Aorta (tissue), 5 donors: ENCODE data around the gene RPS23. TPM values are rescaled to one million over a fixed set of nuclear protein-coding genes. Genes with fewer than 3 reads are reported as not detected.
A peak's percentile ranks its signal among the peaks of the same experiment; 100 is the strongest.
"Not testable (repeated sequence)": the region's sequence is repeated elsewhere in the genome, so short reads cannot be mapped to it uniquely, and the experiment has no call there.

Experiments used
- ATAC-seq: fragments of 200-7000 bp; cut with Tn5 transposase; one replicate; pipeline ENCODE4 v1.9.1; 2022; ENCODE audit warnings: moderate library complexity; ENCODE audit not compliant: low FRiP score
- DNase-seq, 2 donors: peaks; one replicate each; pipeline ENCODE4 v3.0.0-alpha.2; 2020
- H3K27ac ChIP-seq, 2 donors: one replicate each; pipeline ENCODE4 v1.5.1; 2013; ENCODE audit warnings: low read length in 2 of 2, mild to moderate bottlenecking in 2 of 2, moderate library complexity in 2 of 2, control low read depth in 1 of 2, inconsistent platforms in 1 of 2, low read depth in 1 of 2
- H3K27me3 ChIP-seq, 2 donors: one replicate each; pipeline ENCODE4 v1.6.1; 2013; ENCODE audit warnings: control low read depth in 1 of 2, low read length in 1 of 2, mild to moderate bottlenecking in 1 of 2, moderate library complexity in 1 of 2; ENCODE audit not compliant: insufficient read depth in 2 of 2, control insufficient read depth in 1 of 2
- H3K36me3 ChIP-seq, 2 donors: one replicate each; pipeline ENCODE4 v1.6.1; 2013; ENCODE audit warnings: control low read depth in 1 of 2, low read length in 1 of 2, mild to moderate bottlenecking in 1 of 2; ENCODE audit not compliant: insufficient read depth in 2 of 2, control insufficient read depth in 1 of 2
- H3K4me1 ChIP-seq, 2 donors: one replicate each; pipeline ENCODE4 v1.6.1; 2013; ENCODE audit warnings: low read length in 2 of 2, control low read depth in 1 of 2, mild to moderate bottlenecking in 1 of 2, moderate library complexity in 1 of 2; ENCODE audit not compliant: insufficient read depth in 2 of 2, control insufficient read depth in 1 of 2
- H3K4me3 ChIP-seq, 2 donors: one replicate each; pipeline ENCODE4 v1.5.1; 2013; ENCODE audit warnings: low read length in 2 of 2, control low read depth in 1 of 2, mild to moderate bottlenecking in 1 of 2
- H3K9me3 ChIP-seq: one replicate; pipeline ENCODE4 v1.6.1; 2013; ENCODE audit warnings: mild to moderate bottlenecking, low read length; ENCODE audit not compliant: control insufficient read depth
- WGBS, 2 donors: extraction: QIAGEN DNeasy Blood & Tissue Kit; methylation state at CpG; one replicate each; pipeline ENCODE4 v1.1.7; 2013; 5-methylcytosine and 5-hydroxymethylcytosine counted together
- intact Hi-C, 2 donors: fragments of 100-400 bp; cut with DNase I; formaldehyde crosslinking; loops; one replicate each; pipeline versions ENCODE4 v1.14.2 to v1.15.0; 2022
- polyA plus RNA-seq, 2 donors: library from polyadenylated mRNA; stranded (reverse); fragments of 200-250 nt; gene quantifications; one replicate each; pipeline ENCODE4 v1.2.3, GENCODE V29; 2013
- total RNA-seq, 2 donors: library from RNA; stranded (reverse); fragmentation: NEBNext Ultra II Directional; extraction: Animal tissue kit (Norgen Biotek cat#: 25700); gene quantifications; one replicate each; pipeline ENCODE4 v1.2.1, GENCODE V29; 2021
- donor health status: healthy with polysubstance abuse.
- donor health status: Bipolar disorder and iron deficiency.
- donor health status: DM: no; HTN: no; CAD: no.
- donor health status: DM: no; HTN: no; CAD: no.
- donor health status: DM: yes; HTN: yes; CAD: no.

Gene RPS23
- total and polyA plus RNA-seq, 4 donors = 1,494 to 7,405 (median 3,090) TPM

GRCh38 chr5:82278711-82279370 is 687 bp upstream of the RPS23 start:
- ATAC-seq = no peak
- H3K36me3 ChIP-seq = peaks cover 0 to 4% of the 10 kb centered on the region in 2 donors
- no peaks in the 10 kb centered on the region for H3K27me3 ChIP-seq
- H3K9me3 ChIP-seq = no peaks in the 10 kb centered on the region
- H3K4me1 ChIP-seq = no peaks in the 10 kb centered on the region
- no peak overlapping the region for H3K27ac ChIP-seq
- H3K4me3 ChIP-seq = peak overlapping the region; percentile 29 to 38
- DNase-seq = no peak
- intact Hi-C loops = no loop called here
- 40 to 52% methylated on average over 19 of the region's 19 CpGs for WGBS, 2 donors

- WGBS, 2 donors = 2% methylated on average over 15 of the region's 15 CpGs
- H3K27ac ChIP-seq = peak overlapping the region in 1 of 2 donors; percentile 0
- no peak for DNase-seq
- no peaks in the 10 kb centered on the region for H3K9me3 ChIP-seq
- no peaks in the 10 kb centered on the region for H3K4me1 ChIP-seq
- peak overlapping the region; percentile 29 to 95 for H3K4me3 ChIP-seq
- no peaks in the 10 kb centered on the region for H3K27me3 ChIP-seq
- intact Hi-C loops = no loop called here
- peaks cover 0 to 4% of the 10 kb centered on the region in 2 donors for H3K36me3 ChIP-seq
- no peak for ATAC-seq
These were observed 554 bp downstream of the RPS23 start for GRCh38 chr5:82277613-82277986.

GRCh38 chr5:82276800-82277612 is 1.1 kb downstream of the RPS23 start:
- Histone ChIP-seq H3K36me3 (peaks cover 0 to 4% of the 10 kb centered on the region in 2 donors), H3K4me3 (peak overlapping the region; percentile 29 to 95), H3K27me3 (no peaks in the 10 kb centered on the region), H3K9me3 (no peaks in the 10 kb centered on the region), H3K4me1 (no peaks in the 10 kb centered on the region), H3K27ac (no peak overlapping the region)
- ATAC-seq = no peak
- no peak for DNase-seq
- 73 to 75% methylated on average over 11 of the region's 11 CpGs for WGBS, 2 donors
- intact Hi-C loops = no loop called here

- Histone ChIP-seq H3K27me3 (no peaks in the 10 kb centered on the region), H3K4me3 (no peak overlapping the region), H3K4me1 (no peaks in the 10 kb centered on the region), H3K9me3 (no peaks in the 10 kb centered on the region), H3K27ac (no peak overlapping the region), H3K36me3 (peaks cover 0 to 4% of the 10 kb centered on the region in 2 donors)
- 54 to 62% methylated on average over 1 of the region's 1 CpG for WGBS, 2 donors
- DNase-seq = no peak
- intact Hi-C loops = no loop called here
- ATAC-seq = no peak
These were observed 2.9 kb downstream of the RPS23 start for GRCh38 chr5:82275216-82275664.

GRCh38 chr5:82274343-82275211 is 3.6 kb downstream of the RPS23 start:
- DNase-seq = peak in 1 of 2 donors; percentile 47
- peaks cover 0 to 4% of the 10 kb centered on the region in 2 donors for H3K36me3 ChIP-seq
- H3K9me3 ChIP-seq = no peaks in the 10 kb centered on the region
- WGBS, 2 donors = 71 to 75% methylated on average over 26 to 31 of the region's 31 CpGs
- H3K27me3 ChIP-seq = no peaks in the 10 kb centered on the region
- intact Hi-C loops = no loop called here
- ATAC-seq = no peak
- no peak overlapping the region for H3K4me3 ChIP-seq
- H3K4me1 ChIP-seq = no peaks in the 10 kb centered on the region
- no peak overlapping the region for H3K27ac ChIP-seq

- ATAC-seq, H3K36me3 ChIP-seq, H3K4me3 ChIP-seq, H3K9me3 ChIP-seq, intact Hi-C loops, H3K27ac ChIP-seq, H3K27me3 ChIP-seq, H3K4me1 ChIP-seq, DNase-seq: not testable (repeated sequence)
- WGBS, 2 donors = 71 to 87% methylated on average over 4 of the region's 4 CpGs
These were observed 4.7 kb downstream of the RPS23 start for GRCh38 chr5:82273426-82273825.

- intact Hi-C loops, H3K4me1 ChIP-seq, ATAC-seq, H3K9me3 ChIP-seq, H3K36me3 ChIP-seq, DNase-seq, H3K4me3 ChIP-seq, H3K27me3 ChIP-seq, H3K27ac ChIP-seq: not testable (repeated sequence)
- 84 to 89% methylated on average over 24 of the region's 24 CpGs for WGBS, 2 donors
These were observed 5.4 kb downstream of the RPS23 start for GRCh38 chr5:82272571-82273356.

- not testable (repeated sequence) for DNase-seq
These were observed 8.8 kb downstream of the RPS23 start for GRCh38 chr5:82269363-82269762.

More at GRCh38 chr5:82269363-82269762, 8.8 kb downstream of the RPS23 start:
- H3K4me3 ChIP-seq, H3K27ac ChIP-seq, H3K4me1 ChIP-seq, H3K36me3 ChIP-seq, intact Hi-C loops, ATAC-seq, H3K27me3 ChIP-seq, H3K9me3 ChIP-seq: not testable (repeated sequence)
- WGBS, 2 donors = 89 to 94% methylated on average over 2 of the region's 2 CpGs
